PC-3 (cell line): ENCODE data around the gene SP8.
A peak's percentile ranks its signal among the peaks of the same experiment; 100 is the strongest.

Experiments used
- EZH2 ChIP-seq: fragments of 300-600 bp; sonication (generic); IDR thresholded peaks from one replicate; pipeline ENCODE4 v1.6.1; 2017; ENCODE audit warnings: antibody characterized with exemption, mild to moderate bottlenecking, low read length; ENCODE audit not compliant: unreplicated experiment
- EZH2phosphoT487 ChIP-seq: fragments of 300-600 bp; sonication (generic); IDR thresholded peaks from 2 replicates; pipeline ENCODE4 v1.6.1; 2018; ENCODE audit warnings: mild to moderate bottlenecking, antibody characterized with exemption, low read length, borderline replicate concordance
- TF ChIP-seq, protein P1 (sequence below): fragments of 300-600 bp; sonication (generic); conservative IDR thresholded peaks from 2 replicates; pipeline ENCODE4 v1.5.1; 2017; ENCODE audit warnings: antibody characterized with exemption, low read depth, mild to moderate bottlenecking, low read length

DNA sequence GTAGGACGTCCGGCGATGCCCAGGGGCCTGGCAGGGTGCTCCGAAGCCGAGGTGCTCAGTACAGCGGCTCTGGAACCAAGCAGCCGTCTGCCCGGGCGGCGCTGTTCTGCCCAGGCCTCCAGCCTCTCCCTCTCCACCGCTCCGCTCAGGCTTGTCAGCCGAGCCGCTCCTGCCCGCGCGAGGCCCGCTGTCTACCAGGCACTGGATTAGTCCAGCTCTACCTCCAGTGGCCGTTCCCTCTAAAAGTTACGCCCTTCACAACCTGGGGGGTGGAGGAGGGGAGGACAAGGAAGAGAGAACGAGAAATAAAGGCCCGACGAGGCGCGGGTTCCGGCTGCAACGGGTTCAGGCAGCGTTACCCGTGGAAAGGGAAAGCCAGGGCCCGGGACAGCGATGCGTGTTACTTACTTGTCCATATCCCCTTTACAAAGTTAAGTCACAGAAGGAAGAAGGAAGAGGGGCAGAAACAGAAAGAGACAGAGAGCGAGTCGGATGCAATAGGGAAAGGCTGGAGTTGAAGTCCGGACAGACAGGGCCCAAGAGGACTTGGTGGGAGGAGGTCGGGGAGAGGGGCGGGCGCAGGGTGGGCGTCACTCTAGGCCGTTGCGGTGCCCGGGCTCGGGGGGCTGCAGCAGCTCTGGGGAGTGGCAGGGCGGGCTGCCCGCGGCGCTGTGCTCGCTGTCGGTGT, 2.8 kb downstream of the SP8 start:
- TF ChIP-seq, protein P1, sequence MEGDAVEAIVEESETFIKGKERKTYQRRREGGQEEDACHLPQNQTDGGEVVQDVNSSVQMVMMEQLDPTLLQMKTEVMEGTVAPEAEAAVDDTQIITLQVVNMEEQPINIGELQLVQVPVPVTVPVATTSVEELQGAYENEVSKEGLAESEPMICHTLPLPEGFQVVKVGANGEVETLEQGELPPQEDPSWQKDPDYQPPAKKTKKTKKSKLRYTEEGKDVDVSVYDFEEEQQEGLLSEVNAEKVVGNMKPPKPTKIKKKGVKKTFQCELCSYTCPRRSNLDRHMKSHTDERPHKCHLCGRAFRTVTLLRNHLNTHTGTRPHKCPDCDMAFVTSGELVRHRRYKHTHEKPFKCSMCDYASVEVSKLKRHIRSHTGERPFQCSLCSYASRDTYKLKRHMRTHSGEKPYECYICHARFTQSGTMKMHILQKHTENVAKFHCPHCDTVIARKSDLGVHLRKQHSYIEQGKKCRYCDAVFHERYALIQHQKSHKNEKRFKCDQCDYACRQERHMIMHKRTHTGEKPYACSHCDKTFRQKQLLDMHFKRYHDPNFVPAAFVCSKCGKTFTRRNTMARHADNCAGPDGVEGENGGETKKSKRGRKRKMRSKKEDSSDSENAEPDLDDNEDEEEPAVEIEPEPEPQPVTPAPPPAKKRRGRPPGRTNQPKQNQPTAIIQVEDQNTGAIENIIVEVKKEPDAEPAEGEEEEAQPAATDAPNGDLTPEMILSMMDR: peak; percentile 23; the same call in 1 of the 2 replicates
- TF ChIP-seq EZH2phosphoT487 (peak; percentile 40; the same call in 1 of the 2 replicates), EZH2 (peak; percentile 81)
